NK-92 (cell line): ENCODE measurements around the gene CRACR2A.

Source experiments
- DNase-seq: peaks from one replicate; lab custom pipeline; 2025; ENCODE audit not compliant: unreplicated experiment; lab: John Stamatoyannopoulos, UW

The CRACR2A gene

DNA sequence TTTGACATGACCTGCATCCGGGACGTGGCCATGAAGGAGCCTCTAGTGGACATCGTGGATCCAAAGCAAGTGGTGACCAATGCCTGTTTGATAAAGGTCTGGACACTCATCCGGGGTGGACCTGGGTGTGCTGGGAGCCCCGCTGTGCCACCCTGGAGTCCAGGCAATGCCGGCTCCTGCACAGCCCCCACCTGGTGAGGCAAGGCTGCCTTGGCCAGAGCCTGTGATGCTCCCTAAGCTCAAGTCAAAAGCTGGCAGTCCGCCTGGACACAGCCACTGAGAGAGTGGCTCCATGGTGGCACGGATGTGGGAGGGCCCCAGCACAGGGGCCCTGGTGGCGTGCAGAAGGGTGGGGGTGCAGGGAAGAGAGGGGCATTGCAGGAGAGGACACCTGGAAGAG, 176.0 kb downstream of the CRACR2A start:
- no peak for DNase-seq

GRCh38 chr12:3574986-3575385, 177.9 kb downstream of the CRACR2A start:
- DNase-seq: no peak

- no peak for DNase-seq
These were observed 180.3 kb downstream of the CRACR2A start for GRCh38 chr12:3572560-3572959.

DNA sequence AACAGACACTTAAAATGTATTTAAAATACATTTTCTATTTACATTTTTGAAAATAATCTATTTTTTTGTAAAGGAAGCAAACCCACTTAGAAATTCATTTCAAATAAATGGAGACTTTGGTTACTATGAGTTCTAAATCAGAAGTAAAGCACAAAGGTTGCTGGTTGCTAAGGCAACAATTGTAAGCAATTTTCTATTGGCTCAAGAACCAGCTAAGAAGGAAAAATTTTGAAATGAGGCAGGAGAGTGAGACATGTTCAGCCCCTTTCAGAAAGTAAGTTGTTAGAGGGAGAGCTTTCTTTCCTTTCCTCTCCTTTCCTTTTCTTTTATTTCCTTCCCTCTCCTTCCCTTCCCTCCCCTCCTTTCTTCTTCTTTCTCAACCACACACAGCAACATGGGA, 181.2 kb downstream of the CRACR2A start:
- DNase-seq: no peak

DNA sequence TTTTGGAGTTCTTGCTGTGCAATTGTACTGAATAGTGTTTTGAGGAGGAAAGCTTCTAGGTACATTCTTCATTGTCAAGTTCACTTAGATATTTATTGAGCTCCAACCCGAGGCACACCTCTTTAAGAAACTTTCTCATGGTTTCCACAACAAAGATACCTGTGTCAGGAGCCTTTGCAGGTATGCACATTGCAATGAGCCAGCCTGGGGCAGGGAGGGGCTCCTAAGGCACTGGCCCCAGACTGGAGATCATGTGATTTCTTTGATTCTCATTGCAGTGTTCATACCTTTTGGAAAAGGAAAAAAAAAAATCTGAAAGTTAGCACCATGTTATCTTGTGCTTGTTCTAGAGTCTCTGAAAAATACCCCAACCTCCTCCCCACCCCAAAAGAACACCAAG, 181.6 kb downstream of the CRACR2A start:
- no peak for DNase-seq

DNA sequence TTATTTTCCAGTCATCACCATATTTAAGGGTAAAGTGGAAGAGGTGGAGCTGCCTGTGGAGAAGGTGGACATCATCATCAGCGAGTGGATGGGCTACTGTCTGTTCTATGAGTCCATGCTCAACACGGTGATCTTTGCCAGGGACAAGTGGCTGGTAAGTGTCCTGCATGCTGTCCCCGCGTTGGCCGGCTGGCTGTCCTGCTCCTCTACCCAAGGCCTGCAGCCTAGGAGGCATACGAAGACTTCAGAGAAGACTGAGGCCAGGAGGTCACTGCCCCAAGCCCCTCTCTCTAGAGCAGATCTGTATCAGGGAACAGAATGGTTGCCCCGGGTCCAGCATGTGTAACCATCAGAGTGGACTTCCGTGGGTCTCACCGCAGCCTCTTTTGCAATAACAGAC, 184.2 kb downstream of the CRACR2A start:
- no peak for DNase-seq

- DNase-seq: no peak
These were observed 186.9 kb downstream of the CRACR2A start for GRCh38 chr12:3565985-3566384.
